ENCODE measurements around the gene TTC36. TPM values are rescaled to one million over a fixed set of nuclear protein-coding genes. Genes with fewer than 3 reads are reported as not detected.

The TTC36 gene
- total RNA-seq, 2 donors from 2014 or later = 0.42 to 0.46 TPM

DNA sequence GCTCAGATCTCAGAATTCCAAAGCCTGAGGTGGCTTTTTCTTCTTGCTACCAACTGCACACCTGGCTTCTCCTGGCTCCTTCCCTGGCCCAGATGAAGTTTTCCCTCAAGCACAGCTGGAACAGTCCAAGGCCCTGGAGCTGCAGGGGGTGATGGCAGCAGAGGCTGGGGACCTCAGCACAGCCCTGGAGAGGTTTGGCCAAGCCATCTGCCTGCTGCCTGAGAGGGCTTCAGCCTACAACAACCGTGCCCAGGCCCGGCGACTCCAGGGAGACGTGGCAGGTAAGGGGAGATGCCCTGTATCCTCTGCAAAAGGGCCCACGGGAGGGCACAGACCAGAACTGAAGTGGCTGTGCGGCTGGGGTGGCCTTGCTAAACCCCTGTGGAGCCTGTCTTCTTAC is 1.2 kb downstream of the TTC36 start:
- no peak overlapping the region for H3K27ac ChIP-seq (ENCODE audit: low read depth, low read length)
- peaks cover 7% of the 10 kb centered on the region for H3K4me1 ChIP-seq (ENCODE audit: control insufficient read depth, insufficient read depth, low read length)
- Mint-ChIP-seq H3K9me3 (no peaks in the 10 kb centered on the region), H3K4me3 (no peak overlapping the region), H3K27ac (no peak overlapping the region), H3K4me1 (peaks cover 36% of the 10 kb centered on the region), H3K27me3 (ENCODE audit: insufficient read depth) (no peaks in the 10 kb centered on the region), H3K36me3 (ENCODE audit: low read depth) (peaks cover 15% of the 10 kb centered on the region)
- 93% methylated on average over 4 to 6 of the region's 6 CpGs for WGBS, 2 experiments (ENCODE audit: insufficient coverage in 1 of 2, insufficient read length in 1 of 2)
- no peak for DNase-seq
- no peaks in the 10 kb centered on the region for H3K9me3 ChIP-seq (ENCODE audit: control insufficient read depth, low read length)
- TF ChIP-seq, protein P1, sequence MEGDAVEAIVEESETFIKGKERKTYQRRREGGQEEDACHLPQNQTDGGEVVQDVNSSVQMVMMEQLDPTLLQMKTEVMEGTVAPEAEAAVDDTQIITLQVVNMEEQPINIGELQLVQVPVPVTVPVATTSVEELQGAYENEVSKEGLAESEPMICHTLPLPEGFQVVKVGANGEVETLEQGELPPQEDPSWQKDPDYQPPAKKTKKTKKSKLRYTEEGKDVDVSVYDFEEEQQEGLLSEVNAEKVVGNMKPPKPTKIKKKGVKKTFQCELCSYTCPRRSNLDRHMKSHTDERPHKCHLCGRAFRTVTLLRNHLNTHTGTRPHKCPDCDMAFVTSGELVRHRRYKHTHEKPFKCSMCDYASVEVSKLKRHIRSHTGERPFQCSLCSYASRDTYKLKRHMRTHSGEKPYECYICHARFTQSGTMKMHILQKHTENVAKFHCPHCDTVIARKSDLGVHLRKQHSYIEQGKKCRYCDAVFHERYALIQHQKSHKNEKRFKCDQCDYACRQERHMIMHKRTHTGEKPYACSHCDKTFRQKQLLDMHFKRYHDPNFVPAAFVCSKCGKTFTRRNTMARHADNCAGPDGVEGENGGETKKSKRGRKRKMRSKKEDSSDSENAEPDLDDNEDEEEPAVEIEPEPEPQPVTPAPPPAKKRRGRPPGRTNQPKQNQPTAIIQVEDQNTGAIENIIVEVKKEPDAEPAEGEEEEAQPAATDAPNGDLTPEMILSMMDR (conservative IDR thresholded peaks at IDR 0.05) = no peak
- H3K4me3 ChIP-seq (ENCODE audit: low read length) = no peak overlapping the region
- H3K9ac ChIP-seq (ENCODE audit: extremely low read depth, low read length, poor library complexity, severe bottlenecking) = no peak overlapping the region
- peaks cover 22% of the 10 kb centered on the region for H3K36me3 ChIP-seq (ENCODE audit: control insufficient read depth, insufficient read depth, low read length)
- no peaks in the 10 kb centered on the region for H3K27me3 ChIP-seq (ENCODE audit: control insufficient read depth, insufficient read depth, low read length, poor library complexity, severe bottlenecking)

DNA sequence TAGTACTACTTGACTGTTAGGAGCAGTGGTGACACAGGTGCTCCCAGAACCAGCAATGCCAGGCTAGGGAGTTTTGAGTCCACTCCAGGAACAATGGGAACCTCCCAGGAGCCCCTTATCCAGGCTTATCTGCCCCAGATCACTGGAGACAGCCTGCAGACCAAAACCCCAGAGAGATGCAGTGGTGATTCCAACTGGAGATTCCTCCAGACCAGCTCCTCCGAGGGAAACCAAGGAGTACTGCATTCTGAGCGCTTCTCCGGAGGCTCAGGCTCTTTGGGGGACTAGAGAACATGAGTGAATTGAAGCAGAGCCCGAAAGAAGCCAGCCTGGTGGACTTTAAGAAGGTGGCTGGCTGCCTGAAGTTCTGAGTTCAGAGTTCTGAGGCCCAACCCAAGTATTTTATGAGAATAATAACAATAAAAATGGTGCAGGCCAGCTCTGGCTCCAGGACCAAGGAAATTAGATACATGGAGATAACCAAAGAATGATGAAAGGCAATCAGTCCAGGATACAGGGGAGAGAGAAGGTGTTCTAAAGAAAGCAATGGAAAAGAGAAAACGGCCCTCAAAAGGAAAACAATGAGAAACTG is 2.4 kb downstream of the TTC36 start:
- peaks cover 7% of the 10 kb centered on the region for H3K4me1 ChIP-seq (ENCODE audit: control insufficient read depth, insufficient read depth, low read length)
- Mint-ChIP-seq H3K27me3 (ENCODE audit: insufficient read depth) (no peaks in the 10 kb centered on the region), H3K9me3 (no peaks in the 10 kb centered on the region), H3K4me3 (peak overlapping the region; percentile 85), H3K36me3 (ENCODE audit: low read depth) (peaks cover 6% of the 10 kb centered on the region), H3K27ac (peak overlapping the region; percentile 66), H3K4me1 (peaks cover 36% of the 10 kb centered on the region)
- 79 to 88% methylated on average over 5 of the region's 5 CpGs for WGBS, 2 experiments (ENCODE audit: insufficient coverage in 1 of 2, insufficient read length in 1 of 2)
- H3K4me3 ChIP-seq (ENCODE audit: low read length) = peak overlapping the region; percentile 80
- H3K27me3 ChIP-seq (ENCODE audit: control insufficient read depth, insufficient read depth, low read length, poor library complexity, severe bottlenecking) = no peaks in the 10 kb centered on the region
- no peak overlapping the region for H3K27ac ChIP-seq (ENCODE audit: low read depth, low read length)
- H3K9ac ChIP-seq (ENCODE audit: extremely low read depth, low read length, poor library complexity, severe bottlenecking) = no peak overlapping the region
- peak; percentile 65 for DNase-seq
- H3K9me3 ChIP-seq (ENCODE audit: control insufficient read depth, low read length) = no peaks in the 10 kb centered on the region
- peaks cover 10% of the 10 kb centered on the region for H3K36me3 ChIP-seq (ENCODE audit: control insufficient read depth, insufficient read depth, low read length)
- TF ChIP-seq, protein P1 (conservative IDR thresholded peaks at IDR 0.05) = peak; percentile 26

DNA sequence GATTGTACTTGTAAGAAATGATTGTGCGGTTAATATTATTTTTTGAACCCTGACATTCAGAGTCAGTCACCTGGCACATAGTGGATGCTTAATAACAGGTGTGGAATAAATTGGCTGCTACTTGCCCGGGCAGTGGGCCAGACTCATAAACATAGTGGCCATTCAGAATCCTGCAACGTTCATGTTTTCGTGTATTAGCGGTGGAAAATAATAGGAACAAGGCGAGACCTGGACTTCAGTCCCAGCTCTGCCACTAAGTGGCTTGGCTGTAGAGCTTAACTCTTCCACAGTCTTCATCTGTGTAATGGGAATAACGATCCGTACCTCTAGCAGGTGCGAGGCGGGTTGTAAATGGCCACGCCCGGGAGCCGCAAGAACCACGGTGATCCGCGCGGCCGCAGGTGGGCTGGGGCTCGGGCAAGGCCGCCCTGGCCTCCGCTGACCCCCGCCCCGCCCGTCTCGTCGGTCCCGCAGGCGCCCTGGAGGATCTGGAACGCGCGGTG is 3.0 kb downstream of the TTC36 start:
- H3K9ac ChIP-seq (ENCODE audit: extremely low read depth, low read length, poor library complexity, severe bottlenecking) = peak overlapping the region; percentile 48
- H3K4me3 Mint-ChIP-seq = peak overlapping the region; percentile 85
- no peaks in the 10 kb centered on the region for H3K9me3 ChIP-seq (ENCODE audit: control insufficient read depth, low read length)
- H3K36me3 Mint-ChIP-seq (ENCODE audit: low read depth) = peaks cover 4% of the 10 kb centered on the region
- WGBS, 2 experiments (ENCODE audit: insufficient coverage in 1 of 2, insufficient read length in 1 of 2) = 9 to 54% methylated on average over 6 to 31 of the region's 31 CpGs
- no peaks in the 10 kb centered on the region for H3K9me3 Mint-ChIP-seq
- peak overlapping the region; percentile 61 for H3K27ac ChIP-seq (ENCODE audit: low read depth, low read length)
- peaks cover 5% of the 10 kb centered on the region for H3K36me3 ChIP-seq (ENCODE audit: control insufficient read depth, insufficient read depth, low read length)
- peak overlapping the region; percentile 66 for H3K27ac Mint-ChIP-seq
- H3K4me1 ChIP-seq (ENCODE audit: control insufficient read depth, insufficient read depth, low read length) = peaks cover 7% of the 10 kb centered on the region
- H3K4me3 ChIP-seq (ENCODE audit: low read length) = peak overlapping the region; percentile 80
- no peaks in the 10 kb centered on the region for H3K27me3 ChIP-seq (ENCODE audit: control insufficient read depth, insufficient read depth, low read length, poor library complexity, severe bottlenecking)
- H3K27me3 Mint-ChIP-seq (ENCODE audit: insufficient read depth) = no peaks in the 10 kb centered on the region
- DNase-seq = no peak
- TF ChIP-seq, protein P1 (conservative IDR thresholded peaks at IDR 0.05) = no peak
- H3K4me1 Mint-ChIP-seq = peaks cover 36% of the 10 kb centered on the region
